Measurements from ENCODE around the gene CPAMD8. TPM values are rescaled to one million over a fixed set of nuclear protein-coding genes. Genes with fewer than 3 reads are reported as not detected.
A peak's percentile ranks its signal among the peaks of the same experiment; 100 is the strongest.

CPAMD8 gene
- total RNA-seq, 1 donor from 2014 or later, result 14.1 TPM

DNA sequence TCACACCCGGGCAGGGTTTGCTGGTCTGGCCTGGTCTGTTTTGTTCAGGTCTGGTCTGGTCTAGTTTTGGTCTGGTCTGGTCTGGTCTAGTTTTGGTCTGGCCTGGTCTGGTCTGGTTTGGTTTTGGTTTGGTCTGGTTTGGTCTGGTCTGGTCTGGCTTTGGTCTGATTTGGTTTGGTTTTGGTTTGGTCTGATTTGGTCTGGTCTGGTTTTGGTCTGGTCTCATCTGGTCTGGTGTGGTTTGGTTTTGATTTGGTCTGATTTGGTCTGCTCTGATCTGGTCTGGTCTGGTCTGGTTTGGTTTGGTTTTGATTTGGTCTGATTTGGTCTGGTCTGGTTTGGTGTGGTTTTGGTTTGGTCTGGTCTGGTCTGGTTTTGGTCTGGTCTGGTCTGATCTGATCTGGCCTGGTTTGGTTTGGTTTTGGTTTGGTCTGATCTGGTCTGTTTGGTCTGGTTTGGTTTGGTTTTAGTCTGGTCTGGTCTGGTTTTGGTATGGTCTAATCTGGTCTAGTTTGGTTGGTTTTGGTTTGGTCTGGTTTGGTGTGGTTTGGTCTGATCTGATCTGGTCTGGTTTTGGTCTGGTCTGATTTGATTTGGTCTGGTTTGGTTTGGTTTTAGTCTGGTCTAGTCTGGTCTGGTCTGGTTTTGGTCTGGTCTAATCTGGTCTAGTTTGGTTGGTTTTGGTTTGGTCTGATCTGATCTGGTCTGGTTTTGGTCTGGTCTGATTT is 152.2 kb downstream of the CPAMD8 start:
- no peak for ATAC-seq (ENCODE audit: poor library complexity)

GRCh38 chr19:16873594-16873993 is 153.0 kb downstream of the CPAMD8 start:
- no peak for DNase-seq
- ATAC-seq (ENCODE audit: poor library complexity), result no peak
- intact Hi-C loops (cut with DNase I), result no loop called here

More for the DNA sequence above, 152.2 kb downstream of the CPAMD8 start:
- intact Hi-C loops (cut with DNase I), result no loop called here
- DNase-seq, result no peak

DNA sequence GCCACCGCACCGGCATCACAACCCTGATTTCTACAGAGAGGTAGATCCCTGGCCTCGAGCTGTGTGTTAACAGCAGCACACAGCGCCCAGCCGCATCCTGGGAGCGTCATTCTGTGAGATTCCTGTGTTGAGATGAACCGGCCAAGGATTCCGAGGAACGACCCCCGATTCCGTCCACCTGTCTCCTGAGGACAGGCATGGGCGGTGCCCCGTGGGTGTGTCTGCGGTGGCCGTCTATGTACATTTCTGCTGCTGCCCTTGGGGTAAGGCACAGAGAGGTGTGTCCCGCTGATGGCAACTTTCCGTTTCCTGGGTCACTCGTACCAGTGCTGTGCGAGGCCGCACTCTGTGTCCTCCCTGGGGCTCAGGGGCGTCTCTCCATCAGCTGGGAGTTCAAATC is 153.9 kb downstream of the CPAMD8 start:
- intact Hi-C loops (cut with DNase I), result no loop called here
- ATAC-seq (ENCODE audit: poor library complexity) (no peak), DNase-seq (no peak)

GRCh38 chr19:16871871-16872270 is 154.7 kb downstream of the CPAMD8 start:
- no peak for DNase-seq
- ATAC-seq (ENCODE audit: poor library complexity), result no peak
- intact Hi-C loops (cut with DNase I), result no loop called here

GRCh38 chr19:16869331-16869972 is 157.2 kb downstream of the CPAMD8 start:
- intact Hi-C loops (cut with DNase I), result no loop called here
- no peak for DNase-seq
- ATAC-seq (ENCODE audit: poor library complexity), result no peak

DNA sequence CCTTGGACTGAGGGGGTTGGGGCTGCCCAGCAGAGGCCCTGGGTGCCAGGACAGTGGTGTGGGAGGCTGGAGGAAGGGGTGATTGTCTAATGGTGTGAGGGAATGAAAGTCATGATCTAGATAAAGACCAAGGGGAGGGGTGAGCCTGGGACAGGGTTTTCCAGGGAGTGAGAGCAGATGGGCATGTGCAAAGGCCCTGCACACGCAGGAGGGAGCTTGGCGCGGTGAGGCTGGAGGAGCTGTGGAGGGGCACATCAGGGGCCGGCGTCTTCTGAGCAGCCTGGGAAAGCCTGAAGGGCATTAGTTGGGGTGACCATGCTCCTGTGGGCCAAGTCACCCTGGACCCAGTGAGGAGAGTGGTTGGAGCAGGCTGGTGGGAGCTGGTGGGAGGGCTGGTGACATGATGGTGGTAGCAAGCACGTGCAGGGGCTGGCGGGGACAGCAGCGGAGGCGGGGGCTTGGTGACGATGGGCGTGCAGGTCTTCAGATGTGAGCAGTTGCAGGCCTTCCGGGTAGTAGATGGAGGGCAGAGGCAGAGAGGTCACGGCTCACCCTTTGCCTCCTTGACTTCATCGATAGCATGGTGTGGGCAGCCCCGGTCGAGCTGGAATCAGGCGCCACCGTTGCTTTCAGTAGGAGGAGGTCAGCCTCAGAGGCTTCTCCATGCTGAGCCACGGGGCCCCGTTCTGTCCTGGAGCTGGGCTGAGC is 158.0 kb downstream of the CPAMD8 start:
- DNase-seq, result no peak
- intact Hi-C loops (cut with DNase I), result no loop called here

DNA sequence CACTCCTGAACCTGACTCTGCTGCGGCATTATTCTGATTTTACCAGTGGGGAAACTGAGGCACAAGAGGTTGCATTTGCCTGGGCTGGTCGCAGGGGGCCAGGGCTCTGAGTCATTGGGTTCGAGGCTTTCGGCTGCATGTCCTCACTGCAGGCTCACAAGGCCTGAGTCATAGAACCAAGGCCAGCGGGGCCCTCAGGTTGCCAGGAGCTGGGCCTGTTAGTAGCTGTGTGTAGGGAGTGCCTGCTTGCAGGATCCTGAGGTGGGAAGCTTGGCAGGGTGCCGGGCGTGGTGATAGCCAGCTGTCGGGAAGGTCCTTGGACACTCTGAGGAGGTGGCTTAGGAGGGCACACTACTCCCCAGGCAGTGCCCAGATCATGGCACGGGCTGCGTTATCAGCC is 159.4 kb downstream of the CPAMD8 start:
- ATAC-seq (ENCODE audit: poor library complexity) (no peak), DNase-seq (no peak)
- intact Hi-C loops (cut with DNase I), result no loop called here

More for the DNA sequence above, 158.0 kb downstream of the CPAMD8 start:
- ATAC-seq (ENCODE audit: poor library complexity), result no peak

GRCh38 chr19:16862826-16863415 is 163.7 kb downstream of the CPAMD8 start:
- no peak for DNase-seq
- intact Hi-C loops (cut with DNase I), result no loop called here
- no peak for ATAC-seq (ENCODE audit: poor library complexity)

- ATAC-seq (ENCODE audit: poor library complexity), result no peak
- intact Hi-C loops (cut with DNase I), result no loop called here
- DNase-seq, result no peak
Measured at GRCh38 chr19:16861834-16862233, 164.8 kb downstream of the CPAMD8 start.

- intact Hi-C loops (cut with DNase I), result no loop called here
- ATAC-seq (ENCODE audit: poor library complexity) (no peak), DNase-seq (no peak)
Measured at GRCh38 chr19:16861011-16861410, 165.6 kb downstream of the CPAMD8 start.

- DNase-seq, result no peak
Measured at GRCh38 chr19:16860118-16860517, 166.5 kb downstream of the CPAMD8 start.

GRCh38 chr19:16859626-16860025 is 167.0 kb downstream of the CPAMD8 start:
- DNase-seq (no peak), ATAC-seq (ENCODE audit: poor library complexity) (no peak)
- intact Hi-C loops (cut with DNase I), result no loop called here

More at GRCh38 chr19:16860118-16860517, 166.5 kb downstream of the CPAMD8 start:
- no peak for ATAC-seq (ENCODE audit: poor library complexity)
- intact Hi-C loops (cut with DNase I), result no loop called here

- no peak for ATAC-seq (ENCODE audit: poor library complexity)
- no peak for DNase-seq
- intact Hi-C loops (cut with DNase I), result no loop called here
Measured at GRCh38 chr19:16856091-16856490, 170.5 kb downstream of the CPAMD8 start.

DNA sequence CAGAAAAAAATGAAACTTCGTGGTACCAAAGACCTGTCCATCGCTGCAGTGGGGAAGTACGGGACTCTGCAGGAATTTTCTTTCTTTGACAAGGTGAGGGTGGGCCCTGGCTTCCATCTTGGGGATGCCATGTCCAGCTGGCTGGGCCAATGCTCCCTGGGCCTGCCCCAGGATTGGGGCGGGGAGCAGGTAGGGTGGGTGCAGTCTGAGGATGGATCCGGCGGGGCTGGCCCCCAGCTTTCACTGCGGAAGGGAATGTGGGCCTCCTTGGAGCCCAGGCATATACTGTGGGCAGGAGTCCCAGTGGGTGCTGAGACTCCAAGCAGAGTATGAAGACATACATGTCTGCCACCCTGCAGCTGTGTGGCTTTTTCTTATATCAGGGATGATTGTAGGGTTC is 173.5 kb downstream of the CPAMD8 start:
- ATAC-seq (ENCODE audit: poor library complexity) (no peak), DNase-seq (no peak)
- intact Hi-C loops (cut with DNase I), result no loop called here

- DNase-seq (no peak), ATAC-seq (ENCODE audit: poor library complexity) (no peak)
- intact Hi-C loops (cut with DNase I), result no loop called here
Measured at GRCh38 chr19:16851031-16851712, 175.4 kb downstream of the CPAMD8 start.

- intact Hi-C loops (cut with DNase I), result no loop called here
- DNase-seq (no peak), ATAC-seq (ENCODE audit: poor library complexity) (no peak)
Measured at GRCh38 chr19:16850133-16850532, 176.5 kb downstream of the CPAMD8 start.

DNA sequence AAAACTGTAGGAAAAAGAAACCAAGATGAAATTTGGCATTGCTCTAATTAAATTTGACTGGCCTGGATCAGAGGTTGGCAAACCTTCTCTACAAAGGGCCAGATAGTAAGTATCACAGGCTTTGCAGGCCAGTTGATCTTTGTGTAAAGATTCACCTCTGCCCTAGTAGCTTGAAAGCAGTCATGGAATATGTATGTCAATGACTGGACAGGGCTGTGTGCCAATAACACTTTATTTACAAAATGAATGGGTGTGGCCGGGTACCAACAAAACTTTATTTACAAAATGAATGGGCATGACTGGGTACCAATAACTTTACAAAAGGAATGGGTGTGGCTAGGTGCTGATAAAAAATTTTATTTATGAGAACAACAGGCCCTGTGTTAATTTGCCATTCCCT is 177.4 kb downstream of the CPAMD8 start:
- DNase-seq (no peak), ATAC-seq (ENCODE audit: poor library complexity) (no peak)
- intact Hi-C loops (cut with DNase I), result no loop called here

- ATAC-seq (ENCODE audit: poor library complexity) (peak; percentile 54), DNase-seq (no peak)
- intact Hi-C loops (cut with DNase I), result no loop called here
Measured at GRCh38 chr19:16847430-16847829, 179.2 kb downstream of the CPAMD8 start.

GRCh38 chr19:16846901-16847300 is 179.7 kb downstream of the CPAMD8 start:
- DNase-seq (no peak), ATAC-seq (ENCODE audit: poor library complexity) (no peak)
- intact Hi-C loops (cut with DNase I), result no loop called here
